A172 (cell line): ENCODE results near the gene CPLX3. TPM values are rescaled to one million over a fixed set of nuclear protein-coding genes. Genes with fewer than 3 reads are reported as not detected.
A peak's percentile ranks its signal among the peaks of the same experiment; 100 is the strongest.

Source experiments
- DNase-seq: peaks from one replicate; pipeline ENCODE4 v3.0.0-alpha.2; 2015; ENCODE audit warnings: low spot score
- total RNA-seq: library from RNA; depleted of rRNA; stranded (reverse); fragments of >200 nt; shearing (Covaris generic); gene quantifications from 2 replicates; pipeline ENCODE4 v1.2.3, GENCODE V29; 2014

CPLX3 gene
- total RNA-seq, 1 experiment from 2014 or later = not detected

DNA sequence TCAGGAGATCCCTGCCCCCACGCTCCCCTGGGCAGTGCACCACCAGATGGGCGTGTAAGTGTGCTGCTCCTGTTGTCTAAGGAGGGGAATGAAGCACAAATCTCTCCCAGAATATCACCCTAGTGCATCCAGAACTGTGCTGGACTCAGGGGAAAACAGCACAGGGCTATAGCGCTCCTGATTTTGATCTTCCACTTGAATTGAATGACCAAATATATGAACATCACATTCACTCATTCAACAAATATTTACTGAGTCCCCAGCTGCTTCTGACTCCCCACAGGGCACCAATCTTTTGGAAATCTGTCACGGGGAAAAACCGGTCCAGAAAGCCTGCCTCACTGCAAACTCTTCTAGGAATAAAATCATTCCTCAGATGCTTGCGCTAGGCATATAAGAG, 2.4 kb downstream of the CPLX3 start:
- DNase-seq = no peak

DNA sequence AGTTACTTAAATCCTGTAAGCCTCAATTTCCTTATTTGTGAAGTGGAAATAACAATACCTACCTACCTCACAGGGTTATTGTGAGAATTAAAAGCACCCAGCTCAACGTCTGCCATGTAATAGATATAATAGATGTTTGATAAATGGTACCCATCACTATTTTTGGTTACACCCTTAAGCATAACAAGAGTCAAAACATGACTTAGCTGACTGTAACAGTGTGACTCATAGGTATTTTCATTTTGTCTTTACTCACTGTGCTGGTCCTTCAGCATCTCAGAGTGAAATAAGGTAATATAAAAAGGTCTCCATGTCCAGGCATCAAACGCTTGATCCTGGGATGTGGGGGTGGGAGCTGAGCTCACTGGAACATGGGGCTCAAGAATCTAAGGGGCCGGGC, 3.1 kb downstream of the CPLX3 start:
- DNase-seq = no peak

DNA sequence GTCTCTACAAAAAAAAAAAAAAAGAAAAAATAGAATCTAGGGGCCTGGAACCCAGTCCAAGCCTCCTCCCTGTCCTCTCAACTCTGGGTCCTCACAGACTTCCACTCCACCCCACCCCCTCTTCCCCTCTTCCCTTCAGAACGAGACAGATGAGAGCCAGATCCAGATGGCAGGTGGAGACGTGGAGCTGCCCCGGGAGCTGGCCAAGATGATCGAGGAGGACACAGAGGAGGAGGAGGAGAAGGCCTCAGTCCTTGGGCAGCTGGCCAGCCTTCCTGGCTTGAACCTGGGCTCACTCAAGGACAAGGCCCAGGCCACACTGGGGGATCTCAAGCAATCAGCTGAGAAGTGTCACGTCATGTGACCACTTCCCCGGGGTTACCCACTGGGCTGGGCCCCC, 3.6 kb downstream of the CPLX3 start:
- DNase-seq = no peak

DNA sequence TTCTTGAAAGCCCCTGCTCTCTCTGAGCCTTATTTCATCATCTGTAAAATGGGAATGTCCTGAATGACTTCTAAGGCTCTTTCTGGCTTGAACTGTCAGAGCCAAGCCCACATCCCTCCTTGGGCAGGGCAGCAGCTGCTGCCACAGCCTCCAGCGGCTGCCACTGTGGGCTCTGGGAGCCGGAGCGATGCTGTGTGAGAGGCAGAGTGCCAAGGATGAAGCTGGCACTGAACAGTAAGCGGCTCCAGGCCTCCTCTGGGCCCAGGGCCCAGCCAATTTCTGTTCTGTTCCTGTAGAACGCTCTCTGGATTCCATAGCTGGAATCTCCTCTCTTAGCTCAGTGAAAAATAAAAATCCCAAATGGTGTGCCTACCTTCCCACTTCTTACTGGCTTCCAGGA, 4.4 kb downstream of the CPLX3 start:
- DNase-seq = no peak

DNA sequence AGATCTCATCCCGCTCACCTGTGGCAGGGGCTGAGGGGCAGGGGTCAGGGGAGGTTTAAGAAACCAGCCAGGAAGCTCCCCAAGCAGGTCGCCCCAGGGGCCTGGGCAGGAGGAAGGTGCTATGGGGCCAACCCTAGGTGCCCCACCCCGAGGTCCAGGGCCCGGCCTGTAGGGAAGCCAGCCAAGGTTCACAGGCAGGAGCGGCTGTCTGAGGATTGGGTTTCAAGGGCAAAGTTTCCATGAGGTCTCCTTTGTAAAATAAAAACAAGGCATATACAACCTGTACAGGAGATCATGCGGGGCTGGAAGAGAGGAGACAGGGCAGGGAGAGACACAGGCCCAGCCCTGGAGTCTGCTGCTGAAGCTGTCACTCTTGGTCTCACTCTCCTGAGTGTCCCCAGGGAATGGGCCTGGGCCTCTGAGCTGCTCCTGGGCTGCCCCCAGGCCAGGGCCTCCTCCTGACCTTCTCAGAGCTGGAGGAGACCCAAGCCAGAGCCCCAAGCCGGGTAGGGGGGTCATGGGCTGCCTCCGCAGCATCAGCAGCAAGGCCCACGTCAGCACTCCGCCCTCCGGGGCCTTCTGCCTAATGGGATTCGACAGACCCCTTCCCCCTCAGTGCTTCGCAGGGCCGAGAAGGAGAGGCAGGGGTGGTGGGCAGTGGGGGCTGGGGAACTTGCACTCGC, 5.5 kb downstream of the CPLX3 start:
- DNase-seq = no peak

DNA sequence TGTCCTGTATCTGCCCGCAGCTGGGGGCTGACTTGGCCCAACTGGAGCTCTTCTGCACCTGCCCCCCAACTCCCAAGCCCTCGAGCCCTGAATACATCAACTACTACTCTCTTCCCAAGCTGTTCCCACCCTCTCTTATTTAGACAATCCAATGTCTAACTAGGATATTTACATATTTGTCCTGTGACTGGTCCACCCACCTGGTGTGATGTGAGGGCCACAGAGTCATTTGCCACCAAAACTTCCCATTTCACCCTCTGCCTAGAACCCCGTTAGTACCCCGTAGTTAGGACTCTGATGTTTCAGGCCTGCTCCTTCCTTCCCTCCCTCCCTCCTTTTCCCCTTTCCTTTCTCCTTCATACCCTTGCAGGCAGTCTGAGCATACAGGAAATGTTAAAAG, 6.4 kb downstream of the CPLX3 start:
- no peak for DNase-seq

DNA sequence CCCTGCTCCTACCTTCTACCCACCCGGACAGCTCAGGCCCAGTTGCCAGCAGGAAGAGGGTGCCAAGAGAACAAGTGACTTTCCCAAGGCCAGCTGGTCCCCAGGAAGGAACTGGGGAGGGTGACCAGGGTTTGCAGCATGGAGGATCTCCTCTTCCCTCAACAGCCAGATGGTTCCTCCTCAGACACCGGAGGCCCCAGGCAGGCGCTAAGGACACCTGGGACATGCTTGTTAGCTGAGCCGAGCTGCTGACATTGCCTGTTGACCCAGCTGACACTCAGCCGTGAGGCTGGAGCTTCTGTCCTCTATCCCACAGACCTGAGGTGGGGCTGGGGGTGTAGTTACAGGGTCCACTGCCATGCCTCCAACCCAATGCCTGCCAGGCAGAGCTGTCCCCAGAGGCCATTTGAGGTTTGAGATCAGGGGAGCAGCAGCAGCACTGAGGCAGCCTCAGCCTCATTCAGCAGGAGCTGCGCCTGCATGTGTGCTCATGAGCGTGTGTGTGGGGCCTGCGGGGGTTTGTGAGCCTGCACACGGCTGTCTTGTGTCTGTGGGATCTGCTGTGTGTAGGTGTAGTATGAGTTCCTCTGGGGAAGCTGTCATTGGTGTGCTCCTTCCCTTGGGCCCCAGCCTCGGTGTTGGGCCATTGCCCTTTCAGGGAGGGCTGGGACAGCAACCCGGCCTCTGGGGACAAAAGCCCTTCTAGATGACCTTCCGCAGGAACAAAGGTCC, 7.1 kb downstream of the CPLX3 start:
- DNase-seq = no peak

DNA sequence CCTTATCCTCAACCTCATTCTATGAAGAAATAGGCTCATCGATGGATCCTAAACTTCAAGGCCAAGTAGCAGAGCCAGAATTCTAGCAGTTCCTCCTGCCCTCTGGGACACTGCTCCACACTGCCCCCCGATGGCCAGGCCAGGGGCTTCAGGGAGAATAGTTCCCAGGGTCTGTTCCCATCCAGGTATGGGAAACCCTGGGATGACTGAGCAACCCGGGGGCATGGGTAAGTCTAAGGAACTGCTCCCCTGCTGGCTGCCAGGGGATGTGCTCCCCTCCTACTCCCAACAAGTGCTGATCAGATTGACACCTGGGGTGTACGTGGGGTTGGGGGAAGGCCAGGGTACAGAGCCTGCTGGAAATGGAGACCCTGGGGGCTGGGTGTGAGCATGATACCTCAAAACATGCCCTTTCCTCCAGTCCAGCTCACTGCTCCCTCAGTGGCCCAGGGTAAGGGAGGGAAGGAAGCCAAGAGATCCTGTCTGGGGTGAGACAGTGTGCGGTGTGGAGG, 8.9 kb downstream of the CPLX3 start:
- peak; percentile 56 for DNase-seq

DNA sequence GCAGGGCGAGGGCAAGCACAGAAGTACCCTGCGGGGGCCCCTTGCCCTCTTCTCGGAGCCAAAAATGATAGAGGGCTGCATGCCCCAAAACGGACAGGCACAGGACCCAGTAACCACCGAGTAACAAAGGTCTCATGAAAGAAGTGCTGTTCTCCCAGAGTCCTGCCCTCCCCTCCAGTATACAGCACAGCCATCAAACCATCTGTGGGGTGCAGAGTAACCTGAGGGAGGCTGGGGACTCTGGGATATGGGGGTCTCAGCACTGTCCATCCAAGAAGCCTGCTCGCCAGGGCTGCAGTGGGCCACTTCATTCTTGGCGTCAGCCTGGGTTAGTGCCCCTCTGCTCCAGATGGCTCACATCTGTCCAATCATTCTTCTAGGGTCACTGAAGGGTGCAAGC, 10.4 kb downstream of the CPLX3 start:
- DNase-seq = no peak

DNA sequence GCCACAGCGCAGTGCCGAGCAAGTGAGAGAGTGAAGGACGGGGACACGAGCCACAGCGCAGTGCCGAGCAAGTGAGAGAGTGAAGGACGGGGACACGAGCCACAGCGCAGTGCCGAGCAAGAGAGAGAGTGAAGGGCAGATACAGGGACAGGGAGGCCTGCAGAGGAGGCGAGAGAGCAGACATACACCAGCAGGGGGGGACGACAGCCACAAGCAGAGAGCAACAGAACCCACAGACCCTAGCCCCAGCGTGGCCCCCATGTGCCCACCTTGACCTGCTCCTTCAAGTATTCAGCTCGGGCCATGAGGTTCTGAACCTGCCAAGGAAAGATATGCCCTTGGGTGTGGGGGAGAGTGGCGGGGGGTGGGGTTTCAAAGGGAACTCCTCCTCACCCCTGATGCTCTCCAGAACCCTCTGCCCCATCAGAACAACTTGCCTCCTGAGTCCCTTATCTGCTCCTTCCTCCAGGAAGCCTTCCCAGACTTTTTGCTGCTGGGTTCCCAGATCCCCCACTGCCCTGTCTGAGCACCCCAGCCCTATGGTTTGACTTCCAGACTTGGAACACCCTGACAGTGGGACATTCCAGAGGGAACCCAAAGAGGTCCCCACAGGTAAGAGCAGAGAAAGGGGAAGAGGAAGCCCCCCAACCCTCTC, 11.2 kb downstream of the CPLX3 start:
- no peak for DNase-seq

DNA sequence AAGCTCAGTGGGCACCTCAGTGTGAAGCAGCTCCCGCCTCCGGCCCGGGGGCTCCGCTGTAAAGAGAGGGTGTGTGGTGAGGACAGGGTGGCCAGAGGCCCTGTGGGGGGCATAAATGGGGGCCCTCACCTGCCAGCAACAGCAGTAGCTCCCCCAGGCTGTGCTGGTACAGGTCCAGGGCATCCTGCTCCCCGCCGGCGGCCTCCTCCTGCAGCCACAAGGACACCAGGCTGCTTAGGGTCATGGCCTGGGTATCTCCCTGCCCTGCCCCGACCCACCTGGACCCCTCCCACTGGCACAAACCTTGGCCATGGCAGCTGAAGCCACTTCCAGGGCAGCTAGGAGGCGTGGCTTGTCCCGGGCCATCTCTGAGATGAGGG, 11.7 kb downstream of the CPLX3 start:
- no peak for DNase-seq

DNA sequence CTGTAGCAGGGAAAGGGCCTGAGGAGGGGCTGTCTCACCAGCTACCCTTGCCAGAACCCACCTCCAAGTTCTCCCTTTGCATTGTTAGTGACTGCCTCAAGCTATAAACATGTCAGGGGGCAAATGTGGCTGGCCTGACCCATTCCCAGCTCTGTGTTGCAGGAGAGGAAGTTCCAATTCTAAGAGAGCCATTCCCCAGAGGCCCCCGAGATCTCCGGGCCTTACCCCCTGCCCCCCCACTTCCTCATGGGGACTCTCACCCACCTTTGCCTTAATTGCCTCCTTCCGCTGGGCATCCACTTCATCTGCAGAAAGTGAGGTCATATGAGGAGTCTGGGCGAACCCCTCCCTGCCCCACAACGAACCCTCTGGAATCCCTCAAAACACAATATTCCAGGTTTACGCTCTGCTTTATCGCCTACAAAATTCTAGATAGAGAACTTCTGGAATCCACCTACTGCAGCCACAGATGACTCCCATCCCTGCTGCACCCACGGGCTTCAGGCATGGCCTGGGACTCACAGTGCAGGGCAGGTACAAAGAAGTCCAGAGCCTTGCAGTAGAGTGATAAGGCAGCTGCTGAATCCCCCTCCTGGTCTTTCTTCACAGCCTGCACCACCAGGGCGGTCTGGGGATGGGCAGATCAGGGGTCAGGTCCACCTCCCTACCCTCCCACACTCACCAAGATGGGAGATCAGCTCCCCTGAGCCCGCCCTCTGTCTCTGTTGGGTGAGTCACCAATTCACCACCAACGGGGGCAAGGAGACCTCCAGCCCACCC, 12.5 kb downstream of the CPLX3 start:
- no peak for DNase-seq

DNA sequence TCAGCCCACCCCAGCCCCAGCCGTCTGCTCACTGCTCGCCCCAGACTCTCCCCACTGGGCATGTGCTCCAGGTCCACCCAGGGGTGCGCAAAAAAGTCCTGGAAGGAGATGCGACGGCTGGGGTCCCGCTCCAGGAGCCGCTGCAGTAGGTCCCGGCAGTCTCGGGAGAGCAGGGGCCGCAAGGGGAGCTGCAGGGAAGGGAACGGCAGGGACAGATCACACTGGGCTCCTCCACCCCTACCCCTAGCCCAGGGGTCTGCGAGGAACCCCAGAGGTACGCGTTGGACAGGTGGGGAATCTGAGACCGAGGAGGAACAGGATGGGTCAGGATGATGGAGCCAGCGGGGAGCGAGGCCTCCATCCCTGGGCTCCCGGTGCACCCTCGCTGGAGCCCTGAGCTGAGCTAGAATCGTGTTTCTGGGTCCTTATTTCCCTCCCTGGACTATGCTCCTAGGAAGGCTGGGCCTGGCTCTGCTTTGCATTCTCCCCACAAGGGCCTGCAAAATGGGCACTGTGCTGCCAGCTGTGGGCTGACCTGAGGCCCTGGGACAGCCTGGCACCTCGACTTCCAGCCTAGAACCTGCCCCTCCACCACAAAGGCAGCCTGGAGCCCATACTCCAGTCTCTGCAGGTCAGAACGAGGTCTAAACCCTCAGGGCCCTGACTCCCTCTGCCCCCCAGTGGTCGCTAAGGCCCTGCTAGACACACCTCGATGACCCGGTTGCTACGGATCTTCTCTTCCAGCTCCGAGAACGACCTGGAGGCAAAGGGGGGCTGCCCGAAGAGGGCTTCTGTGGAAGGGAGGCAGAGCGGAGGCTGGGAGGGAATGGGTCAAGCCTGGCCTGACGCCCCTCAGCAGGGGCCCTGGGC, 13.3 kb downstream of the CPLX3 start:
- DNase-seq = no peak

DNA sequence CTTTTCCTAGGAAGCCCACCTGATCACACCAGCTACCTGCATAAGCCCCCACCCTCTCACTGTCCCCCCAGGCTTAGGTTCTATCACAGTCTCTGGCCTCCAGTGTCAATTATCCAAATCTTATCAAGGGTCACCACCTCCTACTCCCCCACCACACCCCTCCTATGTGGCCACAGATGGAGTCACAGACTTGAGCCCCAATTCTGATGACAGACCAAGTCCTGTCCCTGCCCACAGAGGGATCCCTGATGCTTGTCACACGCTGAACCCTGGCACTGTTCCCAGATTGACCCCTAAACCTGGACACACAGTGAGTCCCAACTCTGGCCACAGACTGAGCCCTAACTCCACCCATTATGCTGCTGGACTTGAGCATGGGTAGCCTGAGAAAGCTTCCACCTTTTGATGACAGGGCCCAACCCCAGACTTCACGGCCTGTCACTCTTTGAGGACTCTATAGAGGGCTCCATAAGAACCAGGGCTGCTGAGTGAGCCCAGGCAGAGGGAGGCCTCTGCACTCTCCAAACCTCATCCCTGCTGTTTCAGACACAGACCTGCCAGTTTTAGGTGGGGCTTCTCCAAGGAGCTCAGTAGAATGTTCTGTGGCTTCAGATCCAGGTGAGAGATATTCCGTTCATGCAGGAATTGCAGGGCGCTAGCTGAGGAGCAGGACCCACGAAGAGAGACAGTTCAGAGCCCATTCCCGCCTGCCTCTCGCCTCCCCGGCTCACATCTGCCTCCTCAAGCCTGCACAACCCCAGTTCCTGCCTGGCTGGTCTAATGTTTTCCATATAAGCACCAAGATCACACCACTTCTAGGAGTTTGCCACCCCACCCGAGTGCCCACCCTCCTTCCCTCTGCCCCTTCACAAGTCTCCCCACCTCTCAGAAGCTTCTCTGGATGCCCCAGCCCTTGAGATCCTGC, 14.7 kb downstream of the CPLX3 start:
- DNase-seq = no peak

DNA sequence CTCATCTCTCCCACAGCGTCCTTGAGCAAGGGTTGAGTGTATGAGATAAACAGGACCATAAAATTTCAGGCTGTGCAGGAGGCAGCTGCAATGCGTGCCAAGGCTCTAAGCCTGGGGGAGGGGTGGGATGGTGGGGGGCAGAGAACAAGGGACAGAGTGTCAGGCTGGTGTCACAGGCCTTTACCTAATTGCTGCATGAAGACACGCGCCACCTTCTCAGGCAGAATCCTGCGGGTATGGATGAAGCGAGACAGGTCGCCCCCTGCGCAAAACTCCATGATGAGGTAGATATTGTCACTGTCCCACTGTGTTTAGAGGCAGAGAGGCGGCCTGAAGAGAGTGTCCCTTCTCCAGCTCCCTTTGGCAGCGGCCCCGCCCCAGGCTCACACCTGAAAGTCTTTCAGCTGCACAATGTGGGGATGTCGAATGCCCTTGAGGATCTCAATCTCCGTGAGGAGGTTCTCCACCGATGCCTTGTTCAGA, 15.5 kb downstream of the CPLX3 start:
- DNase-seq = no peak

DNA sequence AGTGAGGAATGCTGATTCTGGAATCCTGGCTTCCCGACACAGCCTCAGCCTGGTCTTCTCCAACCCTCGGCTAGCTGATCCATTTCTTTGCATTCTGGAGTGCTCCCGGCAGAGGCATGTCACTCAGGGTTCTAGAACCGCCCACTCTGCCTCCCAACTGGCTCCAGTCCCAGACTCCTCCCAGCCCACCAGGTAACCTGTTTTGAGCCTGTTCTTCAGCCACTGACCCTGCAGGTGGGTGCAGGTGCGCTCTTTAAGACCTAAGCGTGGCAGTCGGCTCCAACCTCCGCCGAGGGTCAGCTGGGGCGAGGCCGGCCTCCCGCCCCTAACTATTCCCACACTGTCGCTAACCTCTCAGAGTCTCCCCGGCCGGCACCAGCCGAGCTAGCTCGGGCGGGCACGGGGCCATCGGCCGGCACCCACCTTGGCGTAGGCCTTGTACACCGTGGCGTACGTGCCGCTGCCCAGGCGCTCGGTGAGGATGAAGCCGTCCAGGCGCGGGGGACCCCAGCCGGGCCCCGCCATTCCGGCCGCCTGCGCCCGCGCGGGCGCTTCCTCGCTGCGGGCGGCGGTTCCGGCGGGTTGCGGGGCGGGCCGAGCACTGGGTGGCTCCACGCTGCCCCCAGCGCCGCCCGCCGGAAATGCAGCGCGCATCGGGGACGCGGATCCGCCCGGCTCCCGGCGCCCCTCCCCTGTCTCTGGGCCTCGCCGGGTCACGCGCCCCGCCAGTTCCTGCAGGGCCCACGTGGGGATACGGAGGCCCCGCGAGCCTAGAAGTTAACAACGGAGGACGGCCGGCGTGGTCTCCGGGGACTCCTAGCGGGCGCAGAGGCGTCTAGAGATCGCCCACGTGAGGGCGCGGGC, 16.4 kb downstream of the CPLX3 start, which contains the start of gene ULK3:
ULK3 (minus strand) TSS at position 576 of the 864 bp plus-strand sequence; CDS start at position 525, 51 bp downstream.
- DNase-seq = peak; percentile 68

DNA sequence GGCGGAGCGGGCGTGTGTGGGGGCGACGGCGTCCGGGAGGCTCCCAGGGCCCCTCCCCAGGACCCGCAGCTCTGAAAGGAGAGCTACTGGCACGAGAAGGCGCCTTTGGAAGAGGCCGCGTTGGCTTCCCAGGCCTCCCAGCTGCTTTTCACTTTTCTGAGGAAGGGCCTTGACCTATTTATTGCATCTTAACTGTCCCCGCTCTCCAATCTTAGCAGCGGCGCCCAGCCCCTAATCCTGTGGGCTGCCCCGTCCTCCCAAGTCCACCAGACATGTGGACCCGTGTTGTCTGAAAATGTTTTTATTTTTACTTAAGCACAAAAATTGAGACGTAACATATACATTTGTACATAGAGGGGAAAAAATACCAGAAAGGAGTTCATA, 17.0 kb downstream of the CPLX3 start:
- DNase-seq = no peak

DNA sequence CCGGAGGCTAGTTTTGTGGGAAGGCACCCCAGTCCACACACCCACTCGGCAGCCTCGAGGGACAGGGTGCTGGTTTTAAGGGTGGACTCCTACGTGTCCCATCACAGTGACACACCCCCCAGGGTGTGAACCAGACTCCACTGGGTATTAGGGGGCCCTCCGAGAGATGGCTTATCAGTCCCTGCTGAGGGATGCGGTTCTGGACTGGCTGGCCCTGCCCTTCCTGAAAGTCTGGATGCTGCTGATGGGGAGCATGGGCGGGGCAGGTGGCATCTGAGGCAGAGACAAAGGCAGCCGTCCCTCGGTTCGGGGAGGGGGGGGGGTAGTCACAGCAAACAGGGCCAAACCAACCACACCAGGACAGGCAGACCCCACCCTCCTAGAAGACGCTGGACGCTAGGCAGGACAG, 17.5 kb downstream of the CPLX3 start:
- no peak for DNase-seq
